Activated T-cell treated with anti-CD3 and anti-CD28 coated beads for 4 hours (primary cell): ENCODE measurements around the gene DIPK1A.

Source experiments
- DNase-seq: peaks from one replicate; pipeline ENCODE4 v3.0.0-alpha.2; 2020

DIPK1A gene

GRCh38 chr1:92961131-92961895 lies at the start of gene DIPK1A:
Gene DIPK1A, minus strand, starts transcription at chr1:92961462. Its CDS starts 33 bp downstream, at chr1:92961429.
- DNase-seq, result peak; percentile 59

GRCh38 chr1:93007941-93008577 lies 46.8 kb upstream of the DIPK1A start:
- DNase-seq, result no peak

- DNase-seq, result no peak
These were observed 44.0 kb upstream of the DIPK1A start for GRCh38 chr1:93005252-93005598.

GRCh38 chr1:93004566-93005251 lies 43.4 kb upstream of the DIPK1A start:
- DNase-seq, result no peak

GRCh38 chr1:93003981-93004380 lies 42.7 kb upstream of the DIPK1A start:
- no peak for DNase-seq

- no peak for DNase-seq
These were observed 41.5 kb upstream of the DIPK1A start for GRCh38 chr1:93002781-93003180.

GRCh38 chr1:93001893-93002292 lies 40.6 kb upstream of the DIPK1A start:
- no peak for DNase-seq

GRCh38 chr1:93000751-93001175 lies 39.5 kb upstream of the DIPK1A start:
- no peak for DNase-seq

GRCh38 chr1:93000291-93000690 lies 39.0 kb upstream of the DIPK1A start:
- DNase-seq, result no peak

- DNase-seq, result no peak
These were observed 37.6 kb upstream of the DIPK1A start for GRCh38 chr1:92998821-92999220.

- DNase-seq, result no peak
These were observed 34.5 kb upstream of the DIPK1A start for GRCh38 chr1:92995441-92996430.

GRCh38 chr1:92994105-92994712 lies 32.9 kb upstream of the DIPK1A start:
- peak; percentile 77 for DNase-seq

- DNase-seq, result no peak
These were observed 32.3 kb upstream of the DIPK1A start for GRCh38 chr1:92993581-92993980.

- DNase-seq, result no peak
These were observed 31.6 kb upstream of the DIPK1A start for GRCh38 chr1:92992877-92993276.

GRCh38 chr1:92992054-92992453 lies 30.8 kb upstream of the DIPK1A start:
- no peak for DNase-seq

- no peak for DNase-seq
These were observed 29.6 kb upstream of the DIPK1A start for GRCh38 chr1:92990828-92991227.

GRCh38 chr1:92989936-92990583 lies 28.8 kb upstream of the DIPK1A start:
- DNase-seq, result no peak

- no peak for DNase-seq
These were observed 28.0 kb upstream of the DIPK1A start for GRCh38 chr1:92989253-92989652.

- no peak for DNase-seq
These were observed 26.2 kb upstream of the DIPK1A start for GRCh38 chr1:92987462-92987861.

GRCh38 chr1:92985101-92985500 lies 23.8 kb upstream of the DIPK1A start:
- DNase-seq, result no peak

GRCh38 chr1:92980732-92981647 lies 19.7 kb upstream of the DIPK1A start:
- no peak for DNase-seq
